Endothelial cell (in vitro differentiated cells): ENCODE results near the gene VLDLR. TPM values are rescaled to one million over a fixed set of nuclear protein-coding genes. Genes with fewer than 3 reads are reported as not detected.

Experiments used
- DNase-seq: peaks from one replicate; pipeline ENCODE4 v3.0.0; 2021; ENCODE audit warnings: low spot score
- H3K27ac Mint-ChIP-seq: one replicate; pipeline ENCODE4 v1.8.0; 2021; ENCODE audit warnings: mixed read lengths, inconsistent platforms; ENCODE audit not compliant: unreplicated experiment
- H3K27me3 Mint-ChIP-seq: one replicate; pipeline ENCODE4 v1.8.0; 2021; ENCODE audit warnings: mild to moderate bottlenecking, moderate library complexity, mixed read lengths, inconsistent platforms; ENCODE audit not compliant: unreplicated experiment
- H3K36me3 Mint-ChIP-seq: one replicate; pipeline ENCODE4 v1.8.0; 2021; ENCODE audit warnings: mild to moderate bottlenecking, low read depth, mixed read lengths, inconsistent platforms; ENCODE audit not compliant: unreplicated experiment
- H3K4me1 Mint-ChIP-seq: one replicate; pipeline ENCODE4 v1.8.0; 2021; ENCODE audit warnings: mild to moderate bottlenecking, mixed read lengths, inconsistent platforms; ENCODE audit not compliant: unreplicated experiment
- H3K4me3 Mint-ChIP-seq: one replicate; pipeline ENCODE4 v1.8.0; 2021; ENCODE audit warnings: mild to moderate bottlenecking, mixed read lengths, inconsistent platforms; ENCODE audit not compliant: unreplicated experiment
- H3K9me3 Mint-ChIP-seq: one replicate; pipeline ENCODE4 v1.8.0; 2021; ENCODE audit warnings: mixed read lengths, inconsistent platforms; ENCODE audit not compliant: unreplicated experiment
- CTCF ChIP-seq: fragments of 200-600 bp; sonication (generic); IDR thresholded peaks from one replicate; pipeline ENCODE4 v1.5.0; 2021; ENCODE audit warnings: antibody characterized with exemption; ENCODE audit not compliant: unreplicated experiment
- total RNA-seq: library from RNA; stranded (reverse); fragmentation: NEBNext Ultra II Directional; extraction: Animal tissue kit (Norgen Biotek cat#: 25700); gene quantifications from one replicate; pipeline ENCODE4 v1.2.1, GENCODE V29; 2021; ENCODE audit not compliant: unreplicated experiment

VLDLR gene
- total RNA-seq, 1 donor from 2014 or later = 4.4 TPM

GRCh38 chr9:2688636-2689035 lies 67.0 kb downstream of the VLDLR start:
- H3K4me1 Mint-ChIP-seq = peaks cover 27% of the 10 kb centered on the region
- H3K27me3 Mint-ChIP-seq = no peaks in the 10 kb centered on the region
- no peak for DNase-seq
- no peak overlapping the region for H3K4me3 Mint-ChIP-seq
- H3K27ac Mint-ChIP-seq = no peak overlapping the region
- no peaks in the 10 kb centered on the region for H3K9me3 Mint-ChIP-seq
- no peaks in the 10 kb centered on the region for H3K36me3 Mint-ChIP-seq
- TF ChIP-seq CTCF = no peak

- TF ChIP-seq CTCF = no peak
- Mint-ChIP-seq H3K27ac (peak overlapping the region; percentile 62), H3K9me3 (no peaks in the 10 kb centered on the region), H3K4me1 (peaks cover 27% of the 10 kb centered on the region), H3K4me3 (no peak overlapping the region), H3K27me3 (no peaks in the 10 kb centered on the region), H3K36me3 (no peaks in the 10 kb centered on the region)
- DNase-seq = no peak
Measured at GRCh38 chr9:2691212-2691611, 69.6 kb downstream of the VLDLR start.

GRCh38 chr9:2691626-2692025 lies 70.0 kb downstream of the VLDLR start:
- DNase-seq = peak; percentile 8
- Mint-ChIP-seq H3K36me3 (no peaks in the 10 kb centered on the region), H3K4me3 (no peak overlapping the region), H3K27me3 (no peaks in the 10 kb centered on the region), H3K27ac (peak overlapping the region; percentile 62), H3K9me3 (no peaks in the 10 kb centered on the region), H3K4me1 (peaks cover 27% of the 10 kb centered on the region)
- TF ChIP-seq CTCF = no peak

- H3K27me3 Mint-ChIP-seq = no peaks in the 10 kb centered on the region
- no peak for DNase-seq
- H3K4me3 Mint-ChIP-seq = no peak overlapping the region
- no peaks in the 10 kb centered on the region for H3K9me3 Mint-ChIP-seq
- peaks cover 25% of the 10 kb centered on the region for H3K4me1 Mint-ChIP-seq
- H3K36me3 Mint-ChIP-seq = no peaks in the 10 kb centered on the region
- no peak overlapping the region for H3K27ac Mint-ChIP-seq
- no peak for TF ChIP-seq CTCF
Measured at GRCh38 chr9:2693056-2693455, 71.5 kb downstream of the VLDLR start.

- H3K27me3 Mint-ChIP-seq = peaks cover 4% of the 10 kb centered on the region
- H3K27ac Mint-ChIP-seq = no peak overlapping the region
- no peaks in the 10 kb centered on the region for H3K36me3 Mint-ChIP-seq
- DNase-seq = no peak
- H3K4me1 Mint-ChIP-seq = no peaks in the 10 kb centered on the region
- H3K4me3 Mint-ChIP-seq = no peak overlapping the region
- H3K9me3 Mint-ChIP-seq = no peaks in the 10 kb centered on the region
- no peak for TF ChIP-seq CTCF
Measured at GRCh38 chr9:2697492-2697891, 75.9 kb downstream of the VLDLR start.
